Small intestine (tissue), 16 donors: ENCODE results near the gene LANCL3. TPM values are rescaled to one million over a fixed set of nuclear protein-coding genes. Genes with fewer than 3 reads are reported as not detected.
"Not testable (repeated sequence)": the region's sequence is repeated elsewhere in the genome, so short reads cannot be mapped to it uniquely, and the experiment has no call there.

Experiments
- DNase-seq, 2 donors: peaks; one replicate each; pipeline versions ENCODE4 v3.0.0 to v3.0.0-alpha.2; 2013
- FAIRE-seq: peaks from 2 replicates; lab custom pipeline; 2012; peaks lifted over from hg19 to GRCh38; lab: Jason Lieb, UNC
- H3K27ac ChIP-seq, 3 donors: one replicate each; pipeline ENCODE4 v1.5.1; 2013; ENCODE audit warnings: low read length in 2 of 3, mild to moderate bottlenecking in 2 of 3, control low read depth in 1 of 3, inconsistent platforms in 1 of 3, low read depth in 1 of 3, moderate library complexity in 1 of 3
- H3K27me3 ChIP-seq, 3 donors: one replicate each; pipeline ENCODE4 v1.6.1; 2013; ENCODE audit warnings: low read length in 3 of 3, inconsistent platforms in 1 of 3; ENCODE audit not compliant: control insufficient read depth in 3 of 3, insufficient read depth in 3 of 3
- H3K36me3 ChIP-seq, 3 donors: one replicate each; pipeline ENCODE4 v1.6.1; 2013; ENCODE audit warnings: low read length in 3 of 3, inconsistent platforms in 1 of 3, low read depth in 1 of 3, mild to moderate bottlenecking in 1 of 3, moderate library complexity in 1 of 3; ENCODE audit not compliant: control insufficient read depth in 3 of 3, insufficient read depth in 2 of 3
- H3K4me1 ChIP-seq, 3 donors: one replicate each; pipeline ENCODE4 v1.6.1; 2013; ENCODE audit warnings: low read length in 2 of 3, inconsistent platforms in 1 of 3, low read depth in 1 of 3, mild to moderate bottlenecking in 1 of 3, moderate library complexity in 1 of 3; ENCODE audit not compliant: control insufficient read depth in 3 of 3, insufficient read depth in 2 of 3
- H3K4me3 ChIP-seq, 3 donors: one replicate each; pipeline ENCODE4 v1.5.1; 2013; ENCODE audit warnings: low read length in 3 of 3, control low read depth in 1 of 3, inconsistent platforms in 1 of 3, low read depth in 1 of 3, mild to moderate bottlenecking in 1 of 3, moderate library complexity in 1 of 3
- H3K9me3 ChIP-seq, 2 donors: one replicate each; pipeline ENCODE4 v1.6.1; 2013; ENCODE audit warnings: low read depth in 1 of 2, low read length in 1 of 2; ENCODE audit not compliant: control insufficient read depth in 2 of 2, insufficient read depth in 1 of 2
- WGBS, 3 donors: extraction: QIAGEN DNeasy Blood & Tissue Kit; methylation state at CpG; one replicate each; pipeline ENCODE4 v1.1.7; 2013; 5-methylcytosine and 5-hydroxymethylcytosine counted together
- long read RNA-seq, 10 donors: transcript quantifications; one replicate each; lab custom pipeline, GENCODE V29; 2026
- polyA plus RNA-seq, 4 donors: library from polyadenylated mRNA; stranded (reverse) in 3 of 4; unstranded in 1 of 4; fragments of 200-250 nt in 3 of 4; fragments of 120-200 nt in 1 of 4; gene quantifications; one replicate each; pipeline versions ENCODE4 v1.2.1 to v1.2.3, GENCODE V29; 2013
- donor health status: healthy with polysubstance abuse.
- donor health status: control.
- donor health status: control.
- donor health status: Bipolar disorder and iron deficiency.
- donor health status: healthy.

The LANCL3 gene
- polyA plus RNA-seq = under 1 TPM; 0.13 to 0.31 (median 0.25) TPM
- long read RNA-seq, donor 1 = 0 reads
- long read RNA-seq, donor 2 = 0 reads
- long read RNA-seq, donor 3 = 0 reads
- long read RNA-seq, donor 4 = 0 reads
- long read RNA-seq, donor 5 = 0 reads
- long read RNA-seq, donor 6 = 0 reads
- long read RNA-seq, donor 7 = 0 reads
- long read RNA-seq, donor 8 = 0 reads
- long read RNA-seq, donor 9 = 0 reads
- long read RNA-seq, donor 10 = 0 reads

DNA sequence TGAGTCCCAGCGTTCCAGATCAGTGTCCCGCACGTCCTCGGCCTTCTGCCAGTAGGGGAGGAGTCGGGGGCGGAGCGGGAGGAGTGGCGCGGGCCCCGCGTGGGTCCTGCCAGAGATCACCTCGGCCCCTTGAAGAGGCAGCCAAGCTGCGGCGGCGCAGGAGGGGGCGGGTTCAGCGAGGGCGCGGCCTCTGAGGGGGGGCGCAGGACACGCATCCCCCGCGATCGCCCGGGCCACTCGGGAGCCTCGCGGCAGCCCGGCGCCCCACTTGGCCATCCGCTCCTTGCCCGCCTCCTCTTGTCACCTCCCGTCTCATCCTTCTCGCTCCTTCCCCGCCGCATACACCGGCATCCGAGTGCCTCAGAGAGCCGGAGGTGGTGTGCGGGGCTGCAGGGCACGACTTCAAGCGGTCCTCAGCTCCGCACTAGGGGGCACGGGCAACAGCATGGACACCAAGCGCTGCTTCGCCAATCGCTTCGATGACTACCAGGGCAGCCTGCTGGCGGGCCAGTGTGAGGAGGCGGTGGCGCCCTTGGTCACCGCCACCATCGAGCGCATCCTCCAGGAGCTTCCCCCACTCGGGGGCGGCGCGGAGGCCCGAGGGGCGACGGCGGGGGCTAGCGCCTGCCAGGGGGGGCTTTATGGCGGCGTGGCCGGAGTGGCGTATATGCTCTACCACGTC is at the start of gene LANCL3:
LANCL3 (plus strand) TSS at position 236 of the 682 bp plus-strand sequence; CDS start at position 446, 210 bp downstream.
- not testable (repeated sequence) for H3K27ac ChIP-seq, H3K27me3 ChIP-seq, FAIRE-seq, H3K9me3 ChIP-seq, H3K4me1 ChIP-seq, H3K36me3 ChIP-seq
- DNase-seq = peak; percentile 40 to 48
- H3K4me3 ChIP-seq = peak within 1 kb of the TSS in 2 of 3 donors; percentile 25 to 47
- WGBS, 3 donors = 0 to 47% (median 11%) methylated on average over 30 to 68 of the region's 68 CpGs

DNA sequence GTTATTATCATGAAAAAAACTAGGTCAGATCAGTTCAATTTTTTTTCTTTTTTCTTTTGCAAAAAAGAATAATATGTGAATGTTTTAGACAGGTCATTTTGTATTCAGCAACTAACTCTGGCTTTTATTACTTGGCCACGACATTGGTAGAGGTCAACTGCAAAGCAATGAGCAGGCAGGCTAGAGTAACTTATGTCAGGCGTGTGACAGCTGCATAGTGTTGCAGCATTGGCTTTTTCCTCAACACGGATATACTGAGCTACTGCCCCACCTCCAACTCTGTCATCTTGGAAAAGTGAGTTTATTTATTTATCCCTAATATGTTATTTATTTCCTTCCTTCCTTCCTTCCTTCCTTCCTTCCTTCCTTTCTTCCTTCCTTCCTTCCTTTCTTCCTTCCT is 47.8 kb upstream of the LANCL3 start:
- WGBS, 3 donors = 55 to 80% (median 74%) methylated on average over 3 of the region's 3 CpGs
- DNase-seq, H3K36me3 ChIP-seq, H3K27ac ChIP-seq, H3K4me3 ChIP-seq, H3K27me3 ChIP-seq, H3K4me1 ChIP-seq, H3K9me3 ChIP-seq, FAIRE-seq: not testable (repeated sequence)

DNA sequence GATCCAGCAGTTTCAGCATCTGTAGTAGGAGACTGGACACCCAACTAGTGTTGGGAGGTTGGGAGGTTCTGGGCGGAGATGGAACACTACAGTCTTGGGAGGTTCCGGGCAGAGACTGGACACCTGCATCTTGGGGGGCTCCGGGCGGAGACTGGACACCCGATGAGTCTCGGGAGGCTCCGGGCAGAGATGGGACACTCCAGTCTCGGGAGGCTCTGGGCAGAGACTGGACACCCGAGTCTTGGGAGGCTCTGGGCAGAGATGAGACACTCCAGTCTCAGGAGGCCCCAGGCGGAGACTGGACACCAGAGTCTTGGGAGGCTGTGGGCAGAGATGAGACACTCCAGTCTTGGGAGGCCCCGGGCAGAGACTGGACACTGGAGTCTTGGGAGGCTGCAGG is 29.5 kb upstream of the LANCL3 start:
- Histone ChIP-seq H3K9me3 (peaks cover 0 to 3% of the 10 kb centered on the region in 2 donors), H3K4me1 (no peaks in the 10 kb centered on the region), H3K4me3 (no peak overlapping the region), H3K27ac (no peak overlapping the region), H3K27me3 (no peaks in the 10 kb centered on the region), H3K36me3 (no peaks in the 10 kb centered on the region)
- 85 to 93% (median 91%) methylated on average over 11 of the region's 11 CpGs for whole genome bisulfite sequencing, 3 donors
- FAIRE-seq = no peak
- no peak for DNase-seq

DNA sequence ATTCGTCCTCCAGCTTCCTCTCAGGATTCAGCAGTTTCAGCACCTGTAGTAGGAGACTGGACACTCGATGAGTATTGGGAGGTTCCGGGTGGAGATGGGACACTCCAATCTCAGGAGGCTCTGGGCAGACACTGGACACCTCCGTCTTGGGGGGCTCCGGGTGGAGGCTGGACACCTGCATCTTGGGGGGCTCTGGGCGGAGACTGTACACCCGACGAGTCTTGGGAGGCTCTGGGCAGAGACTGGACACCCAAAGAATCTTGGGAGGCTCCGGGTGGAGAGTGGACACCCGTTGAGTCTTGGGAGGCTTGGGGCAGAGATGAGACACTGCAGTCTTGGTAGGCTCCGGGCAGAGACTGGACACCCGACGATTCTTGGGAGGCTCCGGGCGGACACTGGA is 28.7 kb upstream of the LANCL3 start:
- DNase-seq = no peak
- Histone ChIP-seq H3K36me3 (no peaks in the 10 kb centered on the region), H3K4me1 (no peaks in the 10 kb centered on the region), H3K27ac (no peak overlapping the region), H3K27me3 (no peaks in the 10 kb centered on the region), H3K9me3 (peaks cover 0 to 3% of the 10 kb centered on the region in 2 donors), H3K4me3 (no peak overlapping the region)
- no peak for FAIRE-seq
- WGBS, 3 donors = 93 to 94% (median 94%) methylated on average over 15 of the region's 15 CpGs

DNA sequence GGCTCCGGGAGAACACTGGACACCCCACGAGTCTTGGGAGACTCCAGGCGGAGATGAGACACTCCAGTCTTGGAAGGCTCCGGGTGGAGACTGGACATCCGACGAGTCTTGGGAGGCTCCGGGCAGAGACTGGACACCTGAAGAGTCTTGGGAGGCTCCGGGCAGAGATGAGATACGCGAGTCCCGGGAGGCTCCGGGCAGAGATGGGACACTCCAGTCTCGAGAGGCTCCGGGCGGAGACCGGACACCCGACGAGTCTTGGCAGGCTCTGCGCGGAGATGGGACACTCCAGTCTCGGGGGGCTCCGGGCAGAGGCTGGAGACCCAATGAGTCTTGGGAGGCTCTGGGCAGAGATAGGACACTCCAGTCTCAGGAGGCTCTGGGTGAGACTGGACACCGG is 28.1 kb upstream of the LANCL3 start:
- Histone ChIP-seq H3K4me1 (no peaks in the 10 kb centered on the region), H3K27ac (no peak overlapping the region), H3K36me3 (no peaks in the 10 kb centered on the region), H3K4me3 (no peak overlapping the region), H3K9me3 (peaks cover 0 to 3% of the 10 kb centered on the region in 2 donors), H3K27me3 (no peaks in the 10 kb centered on the region)
- no peak for DNase-seq
- FAIRE-seq = no peak
- WGBS, 3 donors = 96 to 99% (median 98%) methylated on average over 19 to 23 of the region's 23 CpGs

DNA sequence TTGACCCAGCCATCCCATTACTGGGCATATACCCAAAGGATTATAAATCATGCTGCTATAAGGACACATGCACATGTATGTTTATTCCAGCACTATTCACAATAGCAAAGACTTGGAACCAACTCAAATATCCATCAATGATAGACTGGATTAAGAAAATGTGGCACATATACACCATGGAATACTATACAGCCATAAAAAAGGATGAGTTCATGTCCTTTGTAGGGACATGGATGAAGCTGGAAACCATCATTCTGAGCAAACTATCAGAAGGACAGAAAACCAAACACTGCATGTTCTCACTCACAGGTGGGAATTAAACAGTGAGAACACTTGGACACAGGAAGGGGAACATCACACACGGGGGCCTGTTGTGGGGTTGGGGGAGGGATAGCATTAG is 26.9 kb upstream of the LANCL3 start:
- not testable (repeated sequence) for H3K4me1 ChIP-seq, H3K27me3 ChIP-seq, H3K4me3 ChIP-seq, FAIRE-seq, DNase-seq, H3K27ac ChIP-seq, H3K9me3 ChIP-seq, H3K36me3 ChIP-seq
- WGBS, 3 donors = 70 to 100% (median 94%) methylated on average over 1 of the region's 1 CpG

DNA sequence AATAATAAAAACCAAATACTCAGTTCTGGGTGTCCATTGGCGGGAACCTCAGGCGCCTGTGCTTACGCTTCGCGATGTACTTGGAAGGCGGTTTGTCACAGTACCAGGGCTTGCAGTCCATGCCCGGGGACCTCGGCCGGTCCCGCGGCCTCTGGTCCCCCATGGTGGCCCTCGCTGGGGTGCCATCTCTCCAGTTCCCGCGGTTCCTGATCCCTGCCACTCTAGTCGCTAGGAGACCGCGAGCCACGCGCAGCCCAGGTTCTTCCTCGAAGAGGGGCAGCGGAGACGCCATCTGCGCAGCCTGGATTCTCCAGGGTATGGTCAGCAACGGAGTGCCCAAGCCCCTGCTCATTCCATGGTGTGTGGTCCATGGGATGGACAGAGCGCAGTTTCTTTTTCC is 26.4 kb upstream of the LANCL3 start:
- DNase-seq (no peak), FAIRE-seq (no peak)
- Histone ChIP-seq H3K27ac (no peak overlapping the region), H3K4me3 (no peak overlapping the region), H3K36me3 (no peaks in the 10 kb centered on the region), H3K4me1 (no peaks in the 10 kb centered on the region), H3K9me3 (peaks cover 0 to 3% of the 10 kb centered on the region in 2 donors), H3K27me3 (no peaks in the 10 kb centered on the region)
- WGBS, 3 donors = 93 to 98% (median 97%) methylated on average over 25 of the region's 25 CpGs

DNA sequence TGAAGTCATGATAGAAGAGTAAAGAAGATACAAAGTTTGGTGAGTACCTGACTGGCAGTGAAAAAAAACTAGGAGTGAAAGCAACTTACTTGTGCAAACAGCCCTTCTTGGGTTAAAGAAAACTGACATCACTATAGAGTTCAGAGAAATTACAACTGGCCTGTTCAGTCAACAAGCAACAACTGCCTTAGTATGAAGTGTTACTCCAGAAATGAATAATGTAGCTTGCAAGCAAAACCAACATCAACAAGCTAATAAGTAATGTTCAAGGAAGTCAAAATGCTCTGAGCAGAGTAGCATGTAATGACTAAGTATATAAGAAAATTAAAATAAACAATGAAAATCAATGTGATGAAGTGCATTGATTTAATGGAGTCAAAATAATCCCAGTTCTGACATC is 21.8 kb upstream of the LANCL3 start:
- H3K4me3 ChIP-seq, H3K9me3 ChIP-seq, DNase-seq, H3K36me3 ChIP-seq, H3K27ac ChIP-seq, FAIRE-seq, H3K4me1 ChIP-seq, H3K27me3 ChIP-seq: not testable (repeated sequence)
